Femur (tissue), 1 donor: ENCODE data around the gene CTRB1.
A peak's percentile ranks its signal among the peaks of the same experiment; 100 is the strongest.
"Not testable (repeated sequence)": the region's sequence is repeated elsewhere in the genome, so short reads cannot be mapped to it uniquely, and the experiment has no call there.

ENCODE experiments used
- DNase-seq: peaks from one replicate; pipeline ENCODE4 v3.0.0-alpha.2; 2017

CTRB1 gene

GRCh38 chr16:75204905-75205304 lies 13.9 kb upstream of the CTRB1 start:
- DNase-seq: not testable (repeated sequence)

- DNase-seq: not testable (repeated sequence)
Observed at GRCh38 chr16:75205438-75205837, 13.3 kb upstream of the CTRB1 start.

GRCh38 chr16:75205961-75206748 lies 12.6 kb upstream of the CTRB1 start:
- DNase-seq: not testable (repeated sequence)

DNA sequence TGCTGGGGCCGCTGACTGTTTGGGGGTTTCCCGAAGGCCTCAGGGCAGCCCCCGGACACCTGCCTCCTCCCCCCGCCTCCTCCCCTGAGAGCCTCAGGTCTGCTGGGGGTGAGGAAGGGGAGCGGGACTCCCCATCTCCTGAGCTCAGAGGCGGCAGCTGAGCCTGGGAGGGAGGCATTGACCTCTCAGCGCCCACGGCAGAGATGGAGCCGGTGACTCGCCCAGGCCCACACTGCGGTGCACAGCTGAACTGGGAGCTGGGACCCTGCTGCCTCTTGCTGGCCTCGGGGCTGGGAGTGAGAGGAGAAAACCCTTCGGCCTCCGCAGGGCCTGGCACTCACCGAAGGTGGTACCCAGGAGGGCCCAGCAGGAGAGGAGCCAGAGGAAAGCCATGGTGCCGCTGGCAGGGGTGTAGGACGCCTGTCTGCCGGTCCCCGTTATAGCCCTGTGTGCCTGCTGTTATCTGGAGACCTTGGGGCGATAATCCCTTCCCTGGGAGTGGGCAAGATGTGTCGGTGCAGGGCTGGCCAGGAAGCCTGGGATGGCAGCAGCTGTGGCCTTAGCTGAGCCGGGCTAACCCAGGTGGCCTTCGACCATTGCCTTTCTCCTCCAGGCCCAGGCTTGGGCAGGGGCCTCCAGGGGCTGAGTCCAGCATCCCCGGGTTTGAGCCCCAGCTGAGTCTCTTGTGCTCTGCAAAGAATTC lies 11.9 kb upstream of the CTRB1 start, which contains the start of gene CTRB2:
CTRB2 (minus strand) TSS at position 413 of the 703 bp plus-strand sequence; CDS start at position 393, 20 bp downstream.
- DNase-seq: no peak

GRCh38 chr16:75207831-75208230 lies 11.0 kb upstream of the CTRB1 start:
- no peak for DNase-seq

DNA sequence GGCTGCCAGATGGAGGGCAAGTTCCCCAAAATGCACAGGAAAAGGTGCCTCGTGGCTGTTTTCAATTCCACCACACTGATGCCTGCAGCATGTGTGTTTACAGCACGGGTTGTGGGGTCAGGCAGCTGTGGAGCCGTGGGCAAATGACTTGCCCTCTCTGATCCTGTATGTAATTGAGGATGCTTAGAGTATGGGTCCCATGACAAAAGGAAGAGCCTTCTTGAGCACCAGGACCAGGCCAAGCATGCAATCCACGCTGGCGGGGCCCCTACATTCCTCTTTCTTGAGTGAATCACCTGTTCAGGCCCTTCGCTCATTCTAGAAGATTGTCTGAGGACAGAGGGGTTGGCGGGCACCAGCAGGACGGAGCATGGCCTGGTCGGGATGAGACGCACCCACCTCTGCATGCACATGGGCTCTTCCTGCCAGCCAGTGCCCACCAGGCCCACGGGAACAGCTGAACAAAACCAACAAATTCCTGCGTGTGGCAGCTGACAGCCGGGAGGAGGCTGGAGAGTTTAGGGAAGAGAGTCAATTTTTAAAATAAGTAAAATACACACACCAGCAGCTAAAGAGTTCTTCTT lies 10.5 kb upstream of the CTRB1 start:
- no peak for DNase-seq

DNA sequence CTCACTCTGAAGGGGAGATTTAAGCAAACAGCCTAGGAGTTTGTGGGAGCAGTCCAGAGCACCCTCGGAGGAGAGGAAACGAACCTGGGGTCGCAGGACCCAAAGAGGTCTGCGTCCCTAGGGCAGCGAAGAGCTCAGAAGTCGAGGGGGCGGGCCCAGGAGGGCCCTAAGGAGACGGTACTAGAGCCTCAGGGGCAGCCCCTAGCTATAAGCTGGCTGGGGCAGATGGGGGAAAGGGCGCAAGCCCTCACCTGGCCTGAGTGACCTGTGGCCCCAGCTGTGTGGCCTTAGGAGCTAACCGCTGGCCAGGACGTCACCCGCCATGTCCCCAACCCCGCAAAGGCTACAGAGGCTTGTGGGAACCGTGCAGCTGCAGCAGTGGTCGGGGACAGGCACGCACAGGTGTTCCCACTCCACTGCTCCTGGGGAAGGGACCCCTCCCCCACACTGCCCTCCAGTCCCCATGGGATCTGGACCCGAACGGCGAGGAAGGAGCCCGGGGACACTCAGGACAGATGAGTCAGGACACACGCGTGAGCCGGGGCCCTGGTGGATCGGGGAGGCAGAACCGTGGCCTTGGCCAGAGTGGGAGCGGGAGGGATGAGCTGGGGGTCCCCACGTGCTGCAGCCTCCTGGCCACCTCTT lies 9.8 kb upstream of the CTRB1 start:
- no peak for DNase-seq

DNA sequence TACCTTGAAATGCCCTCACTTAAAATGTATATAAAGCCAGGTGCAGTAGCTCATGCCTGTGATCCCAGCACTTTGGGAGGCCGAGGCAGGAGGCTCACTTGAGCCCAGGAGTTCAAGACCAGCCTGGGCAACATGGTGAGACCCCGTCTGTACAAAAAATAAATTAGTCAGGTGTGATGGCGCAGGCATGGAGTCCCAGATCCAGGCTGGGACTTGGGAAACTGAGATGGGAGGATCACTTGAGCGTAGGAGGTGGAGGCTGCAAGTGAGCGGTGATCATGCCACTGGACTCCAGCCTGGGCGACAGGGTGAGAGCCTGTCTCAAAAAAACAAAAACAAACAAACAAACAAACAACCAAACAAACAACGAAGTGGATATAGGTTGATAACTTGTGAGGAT lies 9.3 kb upstream of the CTRB1 start:
- not testable (repeated sequence) for DNase-seq

- DNase-seq: no peak
Observed at GRCh38 chr16:75209944-75210343, 8.8 kb upstream of the CTRB1 start.

DNA sequence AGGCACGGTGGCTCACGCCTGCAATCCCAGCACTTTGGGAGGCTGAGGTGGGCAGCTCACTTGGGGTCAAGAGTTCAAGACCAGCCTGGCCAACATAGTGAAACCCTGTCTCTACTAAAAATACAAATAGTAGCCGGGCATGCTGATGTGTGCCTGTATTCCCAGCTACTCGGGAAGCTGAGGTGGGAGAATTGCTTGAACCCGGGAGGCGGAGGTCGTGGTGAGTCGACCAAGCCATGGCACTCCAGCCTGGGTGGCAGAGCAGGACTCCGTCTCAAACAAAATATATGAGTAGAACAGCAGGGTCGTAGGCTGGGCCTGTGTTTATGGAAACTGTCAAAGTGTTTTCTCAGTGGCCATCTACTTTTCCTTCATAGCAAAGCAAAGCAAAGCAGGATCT lies 7.5 kb upstream of the CTRB1 start:
- not testable (repeated sequence) for DNase-seq

GRCh38 chr16:75216127-75216526 lies 2.7 kb upstream of the CTRB1 start:
- no peak for DNase-seq

GRCh38 chr16:75216576-75216975 lies 2.2 kb upstream of the CTRB1 start:
- DNase-seq: no peak

- DNase-seq: no peak
Observed at GRCh38 chr16:75217389-75217851, 1.4 kb upstream of the CTRB1 start.

- no peak for DNase-seq
Observed at GRCh38 chr16:75219088-75219487, 300 bp downstream of the CTRB1 start.

- no peak for DNase-seq
Observed at GRCh38 chr16:75219838-75220237, 1.1 kb downstream of the CTRB1 start.

GRCh38 chr16:75222271-75222783 lies 3.5 kb downstream of the CTRB1 start:
- peak; percentile 81 for DNase-seq

- not testable (repeated sequence) for DNase-seq
Observed at GRCh38 chr16:75223129-75223528, 4.3 kb downstream of the CTRB1 start.

DNA sequence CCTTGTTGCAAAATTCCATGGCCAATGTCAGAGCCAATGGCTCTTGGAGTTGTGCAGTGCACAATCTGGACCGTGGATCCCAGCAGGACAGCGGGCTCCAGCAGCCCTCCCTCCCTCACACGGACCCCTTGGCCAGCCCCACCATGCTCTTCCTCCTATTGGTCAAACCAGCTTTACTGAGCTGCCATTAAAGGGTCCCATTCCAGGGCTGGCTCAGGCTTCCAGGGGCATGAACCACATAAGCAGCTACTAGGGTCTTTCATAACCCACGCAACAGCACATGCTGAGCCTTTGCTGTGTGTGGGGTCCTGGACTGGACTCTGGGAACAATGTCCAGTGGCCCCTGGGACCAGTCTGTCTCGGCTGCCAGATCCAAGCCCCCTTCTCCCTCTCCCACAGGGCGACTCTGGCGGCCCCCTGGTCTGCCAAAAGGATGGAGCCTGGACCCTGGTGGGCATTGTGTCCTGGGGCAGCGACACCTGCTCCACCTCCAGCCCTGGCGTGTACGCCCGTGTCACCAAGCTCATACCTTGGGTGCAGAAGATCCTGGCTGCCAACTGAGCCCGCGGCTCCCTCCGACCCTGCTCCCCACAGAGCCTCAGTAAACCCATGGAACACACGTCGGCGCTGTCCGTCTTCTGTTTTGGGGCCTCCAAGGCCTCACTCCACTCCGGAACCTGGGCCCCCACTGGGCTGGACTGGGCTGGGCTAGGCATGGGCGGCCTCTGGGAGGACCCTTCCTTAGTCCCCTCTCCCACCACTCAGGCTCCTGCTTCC lies 5.7 kb downstream of the CTRB1 start:
- no peak for DNase-seq

DNA sequence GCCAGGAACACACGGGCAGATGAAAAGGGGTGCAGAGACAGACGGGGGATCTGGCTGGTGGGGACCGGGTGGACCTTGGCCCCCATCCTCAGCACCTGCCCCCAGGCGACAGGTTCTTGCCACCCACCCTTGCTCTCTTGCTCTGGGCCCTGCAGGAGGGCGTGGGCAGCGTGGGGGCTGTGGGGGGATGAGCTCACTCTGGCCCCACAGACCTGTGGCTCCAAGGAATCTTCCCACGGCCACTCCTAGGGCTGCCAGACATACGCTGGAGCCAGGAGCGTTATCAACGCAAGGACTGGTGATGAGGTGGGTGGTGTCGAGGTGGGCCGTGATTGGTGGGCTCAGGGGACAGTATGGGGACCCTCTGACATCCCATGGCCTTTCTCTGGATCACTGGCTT lies 6.3 kb downstream of the CTRB1 start:
- peak; percentile 42 for DNase-seq

GRCh38 chr16:75225678-75226515 lies 7.1 kb downstream of the CTRB1 start:
- peak; percentile 49 for DNase-seq
